Left lobe of liver (tissue), 2 donors: ENCODE results near the gene CCSER2. TPM values are rescaled to one million over a fixed set of nuclear protein-coding genes. Genes with fewer than 3 reads are reported as not detected.
"Not testable (repeated sequence)": the region's sequence is repeated elsewhere in the genome, so short reads cannot be mapped to it uniquely, and the experiment has no call there.

Experiments
- ATAC-seq: fragments of 200-7000 bp; cut with Tn5 transposase; one replicate; pipeline ENCODE4 v1.9.1; 2020; ENCODE audit warnings: mild to moderate bottlenecking, moderate library complexity
- DNase-seq: peaks from one replicate; pipeline ENCODE4 v3.0.0-alpha.2; 2020; ENCODE audit warnings: low spot score
- total RNA-seq: library from RNA; stranded (reverse); gene quantifications from one replicate; pipeline ENCODE4 v1.2.1, GENCODE V29; 2021
- donor health status: DM: no; HTN: no; CAD: no; lungs with moderate emphysema.
- donor health status: DM: no; HTN: yes; CAD: no.

The CCSER2 gene
- total RNA-seq, 1 donor from 2014 or later: 13.9 TPM

DNA sequence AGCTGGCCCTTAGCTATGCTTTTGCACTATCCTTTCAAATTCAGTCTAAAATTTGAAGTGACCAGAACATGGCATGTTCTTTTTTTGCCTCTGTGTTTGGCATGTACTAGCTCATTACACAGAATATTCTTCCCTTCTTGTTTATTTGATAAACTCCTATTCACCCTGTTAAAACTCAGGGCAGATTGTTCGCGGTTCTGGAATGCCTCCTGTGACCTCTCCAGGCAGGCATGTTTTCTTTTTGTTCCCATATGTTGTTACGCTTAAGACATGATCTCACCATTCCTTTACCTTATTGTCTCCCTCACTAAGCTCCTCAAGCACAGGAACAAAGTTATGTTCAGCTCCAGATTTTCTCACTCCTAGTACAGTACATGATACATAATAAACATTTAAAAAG lies 181.7 kb downstream of the CCSER2 start:
- DNase-seq (no peak), ATAC-seq (no peak)

DNA sequence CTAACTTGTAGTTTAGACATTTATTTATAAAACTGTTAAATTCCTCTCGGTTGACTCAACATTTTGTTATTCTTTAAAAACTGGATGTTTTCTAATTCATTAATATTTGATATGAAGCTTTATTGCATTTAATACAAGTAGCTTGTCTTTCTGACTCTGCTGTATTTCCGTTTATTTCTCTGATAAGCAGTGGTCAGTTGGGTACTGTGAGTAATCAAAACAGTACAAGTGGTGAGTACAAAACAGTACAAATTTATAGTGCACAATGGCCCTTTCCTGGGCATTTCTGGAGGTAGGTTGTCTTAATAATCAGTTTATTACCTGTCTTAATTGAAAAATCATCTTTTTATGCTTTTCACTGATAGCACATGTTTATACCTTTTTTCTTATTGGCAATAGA lies 182.7 kb downstream of the CCSER2 start:
- no peak for DNase-seq
- no peak for ATAC-seq

DNA sequence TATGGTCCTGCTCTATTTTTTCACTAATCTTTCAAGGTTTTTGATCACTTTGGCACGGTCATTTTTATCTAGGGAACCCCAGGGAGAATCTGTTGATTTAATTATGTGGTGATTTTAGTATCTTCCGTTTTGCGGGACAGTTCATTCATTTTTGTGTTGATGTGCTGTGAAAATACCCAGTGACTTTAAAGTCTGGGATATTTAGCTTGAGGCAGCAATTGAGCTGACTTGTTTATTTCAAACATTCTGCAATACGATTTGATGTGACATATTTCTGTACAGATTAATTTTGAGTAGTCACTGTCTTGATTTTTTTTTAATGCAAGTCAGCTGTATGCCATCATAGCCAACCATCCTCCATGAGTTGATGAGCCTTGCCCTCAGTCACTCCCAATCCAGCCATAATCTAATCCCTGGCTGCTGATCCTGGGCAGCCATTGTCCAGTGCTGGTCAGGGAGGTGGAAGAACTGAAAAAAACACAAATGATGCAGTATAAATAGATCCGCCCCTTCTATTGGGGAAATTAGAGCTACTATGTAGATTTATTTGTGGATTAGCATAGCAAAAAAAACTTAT lies 183.4 kb downstream of the CCSER2 start:
- ATAC-seq (no peak), DNase-seq (no peak)

DNA sequence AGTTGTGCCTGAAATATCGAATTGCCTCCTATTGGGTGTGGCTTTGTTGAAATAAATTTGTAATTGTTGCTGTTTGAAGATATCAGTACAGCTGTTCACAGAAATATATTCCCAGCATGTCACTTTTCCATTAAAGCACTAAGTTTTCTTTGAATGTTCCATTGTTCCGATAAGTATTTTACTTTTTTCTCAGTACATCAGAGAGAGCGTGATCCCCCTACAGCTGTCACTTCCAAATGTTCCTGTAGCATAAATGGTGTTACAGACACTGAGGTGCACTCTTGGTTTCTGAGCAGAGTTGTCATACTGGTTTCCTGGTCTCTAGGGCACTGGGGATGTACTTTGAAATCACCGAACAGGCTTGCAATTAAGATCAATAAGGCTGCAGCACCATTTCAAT lies 189.2 kb downstream of the CCSER2 start:
- ATAC-seq (no peak), DNase-seq (no peak)

DNA sequence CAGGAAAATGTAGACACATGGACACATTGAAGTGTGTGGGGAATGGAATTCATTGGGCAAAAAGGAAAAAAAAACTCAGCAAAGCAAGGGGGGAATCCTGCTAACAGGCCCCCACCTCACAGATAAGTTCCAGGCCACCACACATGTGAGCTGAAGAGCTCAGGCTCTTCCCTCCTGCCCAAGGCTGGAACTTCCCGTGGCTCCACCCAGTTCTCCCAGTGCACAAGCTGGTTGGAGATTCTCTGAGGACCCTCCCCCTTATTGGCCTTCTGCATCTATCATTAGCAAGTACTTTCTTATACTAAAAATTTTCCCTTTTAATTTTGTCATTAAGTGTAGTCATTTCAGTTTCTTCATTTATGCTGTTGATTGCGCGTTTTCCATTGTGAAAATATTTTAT lies 190.8 kb downstream of the CCSER2 start:
- DNase-seq (no peak), ATAC-seq (no peak)

DNA sequence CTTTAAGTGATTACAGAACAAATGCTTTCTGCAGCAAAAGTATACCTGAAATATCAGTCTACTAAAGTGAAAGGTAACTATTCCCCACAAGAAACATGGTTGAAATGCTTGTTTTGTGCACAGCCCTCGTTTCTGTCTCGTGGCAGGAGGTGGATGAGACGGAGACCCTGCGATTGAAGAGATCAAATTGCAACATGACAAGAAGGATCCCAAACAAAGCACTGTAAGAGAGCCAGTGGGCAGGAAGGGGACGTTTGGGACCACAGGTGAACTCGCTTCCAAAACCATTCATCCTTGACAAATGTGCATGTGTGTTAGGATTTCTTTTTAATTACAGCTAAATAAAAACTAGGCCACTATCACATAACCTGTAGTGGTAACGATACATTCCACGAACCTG lies 192.6 kb downstream of the CCSER2 start:
- ATAC-seq (no peak), DNase-seq (no peak)

DNA sequence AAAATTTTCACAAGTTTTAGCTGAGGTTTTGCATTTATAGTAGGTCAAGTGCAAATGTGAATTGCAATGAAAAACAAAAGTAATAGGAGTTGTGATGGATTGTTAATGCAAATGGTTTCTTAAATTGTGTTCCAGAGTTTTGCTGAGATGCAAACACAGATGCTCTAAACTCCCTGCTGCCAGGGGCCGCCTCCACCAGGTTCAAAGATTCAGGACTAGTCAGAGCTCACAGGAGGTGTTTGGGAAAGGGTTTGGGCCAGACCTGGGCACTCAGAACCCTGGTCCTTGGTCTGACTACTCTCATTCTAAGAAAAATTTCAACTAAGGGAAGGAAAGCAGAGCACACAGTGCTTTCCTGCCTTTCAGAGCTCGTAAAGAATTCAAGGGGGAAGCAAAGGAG lies 193.1 kb downstream of the CCSER2 start:
- ATAC-seq (no peak), DNase-seq (no peak)

DNA sequence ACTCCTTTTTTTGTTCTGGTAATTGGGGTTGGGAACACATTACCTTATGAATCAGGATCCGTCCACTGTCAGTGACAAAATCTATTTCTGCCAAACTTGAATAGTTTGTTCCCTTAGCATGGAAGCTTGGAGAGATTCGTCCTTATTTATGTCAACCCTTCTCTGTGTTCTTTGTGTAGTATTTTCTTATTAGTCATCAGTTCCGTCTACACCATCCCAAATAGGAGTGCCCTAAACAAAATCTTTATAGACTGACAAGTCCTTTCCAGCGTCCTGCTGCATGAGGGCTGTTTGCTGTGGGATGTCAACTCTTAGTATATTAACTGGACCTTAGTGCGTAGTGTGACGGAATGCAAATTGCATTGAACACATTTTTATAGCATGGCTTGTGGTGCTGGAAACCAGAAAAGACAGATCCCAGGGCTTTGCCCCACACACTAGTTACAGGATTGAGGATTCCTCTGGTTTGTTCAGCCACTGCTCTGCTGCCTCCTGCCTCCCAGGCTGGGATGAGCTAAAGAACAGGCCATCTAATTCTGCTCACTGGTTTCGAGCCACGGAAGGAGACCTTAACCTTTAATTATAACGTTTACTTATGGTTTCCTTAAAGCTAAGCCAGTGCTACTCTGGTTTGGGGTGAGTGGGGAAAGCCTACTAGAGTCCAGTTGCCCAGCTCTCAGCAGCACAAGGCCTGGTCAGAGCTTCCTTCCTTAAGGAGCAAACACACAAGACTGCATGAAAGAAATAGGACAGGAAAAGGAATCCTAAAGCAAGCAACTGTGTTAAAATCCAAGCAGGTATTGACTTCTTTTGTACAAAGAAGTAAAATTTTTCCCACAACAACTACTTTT lies 194.4 kb downstream of the CCSER2 start:
- ATAC-seq (no peak), DNase-seq (no peak)

DNA sequence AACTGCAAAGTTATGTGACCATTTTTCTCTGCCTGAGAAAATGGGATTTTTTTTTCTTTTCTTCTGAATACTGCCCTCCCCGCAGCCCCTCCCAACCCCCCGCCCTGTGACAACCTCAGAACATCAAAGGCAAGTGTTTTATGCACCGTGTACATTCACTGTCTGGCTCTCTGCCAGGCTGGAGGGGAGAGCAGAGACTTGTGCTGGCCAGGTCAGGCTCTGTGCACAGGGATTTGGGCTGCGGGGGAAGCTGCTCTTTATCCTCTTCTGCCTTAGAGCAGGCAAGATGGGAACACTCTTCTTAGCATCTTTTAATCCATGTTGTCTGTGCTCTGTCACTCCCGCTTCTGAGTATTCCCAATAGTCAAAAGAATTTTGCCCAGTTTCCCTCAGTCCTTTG lies 195.1 kb downstream of the CCSER2 start:
- DNase-seq (no peak), ATAC-seq (no peak)

DNA sequence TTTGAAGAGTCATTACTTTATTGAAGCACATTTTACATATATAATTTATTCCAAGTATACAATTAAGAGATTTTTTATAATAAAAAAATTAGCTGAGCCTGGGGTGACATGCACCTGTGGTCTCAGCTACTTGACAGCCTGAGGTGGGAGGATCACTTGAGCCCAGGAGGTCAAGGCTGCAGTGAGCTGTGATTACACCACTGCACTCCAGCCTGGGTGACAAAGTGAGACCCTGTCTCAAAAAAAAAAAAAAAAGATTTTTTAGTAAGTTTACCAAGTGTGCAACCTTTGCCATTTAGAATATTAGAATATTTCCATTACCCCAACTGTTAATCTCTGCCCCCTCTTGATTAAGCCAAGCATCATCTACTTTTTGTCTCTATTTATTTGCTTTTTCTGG lies 196.0 kb downstream of the CCSER2 start:
- DNase-seq (no peak), ATAC-seq (no peak)

DNA sequence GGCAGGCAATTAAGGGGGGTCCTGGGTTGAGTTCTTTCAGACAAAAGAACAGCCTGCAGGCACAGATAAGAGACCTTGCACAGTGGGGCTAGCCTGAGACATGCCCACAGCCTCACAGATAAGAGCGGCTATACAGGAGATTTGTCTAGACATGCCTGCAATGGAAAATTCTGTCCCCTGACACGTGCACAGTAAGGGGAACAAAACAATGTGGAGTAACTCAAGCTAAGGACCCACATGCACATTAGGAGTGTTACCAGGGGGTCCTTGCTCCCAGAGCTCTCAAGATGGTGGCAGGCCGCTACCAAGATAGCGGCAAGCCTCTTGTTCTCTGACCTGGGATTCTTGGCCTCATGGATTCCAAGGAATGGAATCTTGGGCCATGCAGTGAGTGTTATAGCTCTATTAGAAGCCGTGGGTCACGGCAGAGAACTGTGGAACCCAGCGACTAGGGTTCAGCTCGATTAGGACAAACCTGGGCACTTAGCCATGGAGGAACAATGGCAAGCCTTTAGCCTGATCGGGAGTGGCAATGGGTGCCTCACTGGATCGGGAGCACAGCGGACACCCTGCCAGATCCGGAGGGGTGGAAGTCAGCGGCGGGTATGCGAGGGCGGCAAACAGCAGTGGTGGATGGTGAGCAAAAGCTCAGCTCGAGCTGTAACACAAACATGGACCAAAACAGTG lies 196.9 kb downstream of the CCSER2 start:
- ATAC-seq: no peak
- DNase-seq: no peak

DNA sequence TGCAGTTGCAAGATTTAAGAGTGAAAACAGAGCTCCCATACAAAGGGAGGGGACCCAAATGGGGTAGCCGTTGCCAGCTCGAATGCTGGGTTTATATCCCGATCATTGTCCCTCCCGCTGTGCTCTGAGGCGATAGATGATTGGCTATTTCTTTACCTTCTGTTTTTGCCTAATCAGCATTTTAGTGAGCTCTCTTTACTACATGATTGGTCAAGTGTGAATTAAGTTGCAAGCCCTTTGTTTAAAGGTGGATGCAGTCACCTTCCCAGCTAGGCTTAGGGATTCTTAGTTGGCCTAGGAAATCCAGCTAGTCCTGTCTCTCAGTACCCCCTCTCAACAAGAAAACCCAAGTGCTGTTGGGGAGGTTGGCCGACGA lies 197.4 kb downstream of the CCSER2 start:
- DNase-seq, ATAC-seq: not testable (repeated sequence)

DNA sequence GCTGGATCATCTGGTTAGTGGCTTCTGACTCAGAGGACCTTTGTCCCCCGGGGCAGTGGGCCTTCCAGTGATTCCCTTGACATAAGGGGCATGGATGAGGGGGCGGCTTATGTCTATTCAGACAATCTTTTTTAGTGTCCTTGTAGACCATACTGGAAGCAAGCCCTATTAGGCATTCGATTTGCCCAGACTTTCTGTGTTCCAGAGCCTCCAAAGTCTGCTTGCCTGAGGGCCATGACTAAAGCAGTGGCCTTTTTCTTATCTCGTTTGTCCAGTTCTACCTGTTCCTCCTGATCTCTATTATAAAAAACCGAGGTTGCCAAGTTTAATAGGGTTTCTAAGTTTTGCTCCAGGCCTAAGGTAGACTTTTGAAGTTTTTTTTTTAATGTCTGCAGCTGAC lies 199.0 kb downstream of the CCSER2 start:
- DNase-seq, ATAC-seq: not testable (repeated sequence)

DNA sequence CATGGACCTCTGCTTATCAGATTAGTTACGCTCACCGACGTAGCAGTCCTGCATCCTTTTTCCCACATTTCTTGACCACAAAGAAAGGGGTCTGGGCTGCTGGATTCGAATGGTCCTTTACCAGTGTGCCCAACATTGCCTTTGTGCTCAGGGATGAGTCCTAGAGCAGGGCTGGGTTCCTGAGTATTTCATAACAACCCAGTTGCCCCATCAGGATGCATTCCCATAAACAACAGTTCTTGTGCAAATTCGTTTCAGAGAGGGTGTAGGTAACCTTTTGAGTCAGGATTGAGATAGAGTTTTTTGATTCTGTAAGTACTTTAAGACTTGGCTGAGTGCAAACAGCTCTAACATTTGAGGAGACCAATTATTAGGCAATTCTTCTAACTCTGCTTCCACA lies 200.1 kb downstream of the CCSER2 start:
- DNase-seq, ATAC-seq: not testable (repeated sequence)

DNA sequence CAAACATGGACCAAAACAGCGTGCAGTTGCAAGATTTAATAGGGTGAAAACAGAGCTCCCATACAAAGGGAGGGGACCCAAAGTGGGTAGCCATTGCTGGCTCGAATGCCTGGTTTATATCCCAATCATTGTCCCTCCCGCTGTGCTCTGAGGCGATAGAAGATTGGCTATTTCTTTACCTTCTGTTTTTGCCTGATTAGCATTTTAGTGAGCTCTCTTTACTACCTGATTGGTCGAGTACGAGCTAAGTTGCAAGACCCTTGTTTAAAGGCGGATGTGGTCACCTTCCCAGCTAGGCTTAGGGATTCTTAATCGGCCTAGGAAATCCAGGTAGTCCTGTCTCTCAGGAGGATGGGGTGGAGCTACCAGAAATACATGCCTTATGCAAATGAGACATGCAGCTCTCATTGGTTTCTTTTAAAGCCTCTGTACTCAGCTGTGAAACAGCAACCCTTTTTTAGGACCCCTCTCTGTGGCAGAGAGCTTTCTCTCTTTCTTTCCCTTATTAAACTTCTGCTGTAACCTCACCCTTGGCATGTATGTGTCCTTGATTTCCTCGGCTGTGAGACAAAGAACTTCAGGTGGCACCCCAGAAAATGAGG lies 202.4 kb downstream of the CCSER2 start:
- DNase-seq (no peak), ATAC-seq (no peak)

DNA sequence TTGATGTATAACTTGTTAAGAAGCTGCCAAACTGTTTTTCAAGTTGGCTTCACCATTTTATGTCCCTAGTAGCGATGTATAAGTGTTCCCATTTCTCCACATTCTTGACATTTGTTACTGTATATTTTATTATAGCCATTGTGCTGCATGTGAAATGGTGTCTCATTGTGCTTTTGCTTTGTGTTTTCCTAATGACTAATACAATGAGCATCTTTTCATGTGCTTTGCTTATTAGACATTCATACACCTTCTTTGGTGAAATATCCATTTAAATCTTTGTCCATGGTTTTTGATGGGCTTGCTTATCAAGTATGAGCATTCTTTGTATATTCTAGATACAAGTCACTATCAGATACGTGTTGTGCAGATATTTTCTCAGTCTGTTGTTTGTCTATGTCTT lies 203.0 kb downstream of the CCSER2 start:
- DNase-seq (no peak), ATAC-seq (no peak)

DNA sequence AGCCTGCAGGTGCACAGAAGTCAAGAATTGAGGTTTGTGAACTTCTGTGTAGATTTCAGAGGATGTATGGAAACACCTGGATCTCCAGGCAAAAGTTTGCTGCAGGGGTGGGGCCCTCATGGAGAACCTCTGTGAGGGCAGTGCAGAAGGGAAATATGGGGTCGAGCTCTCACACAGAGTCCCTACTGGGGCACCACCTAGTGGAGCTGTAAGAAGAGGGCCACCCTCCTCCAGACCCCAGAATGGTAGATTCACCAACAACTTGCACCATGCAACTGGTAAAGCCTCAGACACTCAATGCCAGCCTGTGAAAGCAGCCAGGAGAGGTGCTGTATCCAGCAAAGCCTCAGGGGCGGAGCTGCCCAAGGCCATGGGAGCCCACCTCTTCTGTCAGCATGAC lies 205.8 kb downstream of the CCSER2 start:
- no peak for DNase-seq

DNA sequence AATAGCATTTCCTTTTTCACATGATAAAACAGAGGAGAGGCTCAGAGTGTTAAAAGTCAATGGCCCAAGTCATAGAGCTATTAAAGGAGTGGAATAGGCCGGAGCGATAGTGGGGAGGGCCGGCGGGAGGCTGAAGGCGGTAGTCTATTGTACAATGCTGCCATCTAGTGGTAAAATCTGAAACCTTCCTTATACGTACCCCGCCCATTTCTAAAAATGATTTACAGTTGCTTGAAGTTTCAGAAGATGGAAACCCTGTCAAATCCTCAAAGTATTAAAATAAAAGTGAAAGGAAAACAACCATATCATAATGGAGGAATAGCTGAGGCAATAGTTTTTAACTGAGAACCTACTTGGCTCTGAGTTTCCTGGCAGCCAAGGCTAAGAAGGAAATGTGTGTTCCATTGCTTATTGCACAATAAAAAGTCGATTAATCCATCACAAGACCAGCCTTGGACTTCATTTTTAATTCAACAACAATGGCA lies 209.1 kb downstream of the CCSER2 start:
- DNase-seq: no peak
- peak; percentile 81 for ATAC-seq

More for the DNA sequence above, 205.8 kb downstream of the CCSER2 start:
- no peak for ATAC-seq

DNA sequence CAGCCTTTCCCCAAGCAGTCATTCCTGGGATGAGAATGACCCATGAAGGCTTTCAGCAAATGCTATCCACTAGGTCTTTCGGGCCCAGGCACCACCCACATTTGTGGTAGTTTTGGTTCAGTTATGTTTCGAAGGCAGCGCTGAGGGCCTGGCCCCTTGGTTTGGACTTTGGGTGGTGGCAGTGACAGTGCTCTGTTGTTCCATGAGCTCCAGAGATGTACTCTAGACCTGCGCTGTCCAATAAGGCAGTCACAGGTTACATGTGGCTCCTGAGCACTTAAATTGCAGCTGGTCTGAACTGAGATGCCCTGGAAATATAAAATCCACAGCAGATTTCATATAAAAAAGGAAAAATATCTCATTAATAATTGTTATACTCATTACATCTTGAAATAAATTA lies 209.6 kb downstream of the CCSER2 start:
- ATAC-seq: no peak
- DNase-seq: no peak

DNA sequence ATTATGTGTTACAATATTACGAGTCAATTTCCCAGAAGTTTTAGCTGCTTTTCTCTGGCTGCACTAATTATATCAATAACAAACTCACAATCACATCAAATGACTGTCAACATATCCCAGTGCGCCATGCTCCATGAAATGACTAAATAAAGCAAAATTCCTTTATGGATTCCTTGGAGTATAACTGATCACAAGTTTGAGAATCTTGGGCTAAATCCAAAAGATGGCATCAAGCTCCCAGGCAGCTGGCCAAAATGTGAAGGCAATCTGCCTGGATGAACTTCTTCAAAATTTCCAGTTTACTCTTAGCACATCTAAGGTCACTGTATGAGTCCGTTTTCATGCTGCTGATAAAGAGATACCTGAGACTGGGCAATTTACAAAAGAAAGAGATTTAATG lies 210.8 kb downstream of the CCSER2 start:
- no peak for ATAC-seq
- no peak for DNase-seq

DNA sequence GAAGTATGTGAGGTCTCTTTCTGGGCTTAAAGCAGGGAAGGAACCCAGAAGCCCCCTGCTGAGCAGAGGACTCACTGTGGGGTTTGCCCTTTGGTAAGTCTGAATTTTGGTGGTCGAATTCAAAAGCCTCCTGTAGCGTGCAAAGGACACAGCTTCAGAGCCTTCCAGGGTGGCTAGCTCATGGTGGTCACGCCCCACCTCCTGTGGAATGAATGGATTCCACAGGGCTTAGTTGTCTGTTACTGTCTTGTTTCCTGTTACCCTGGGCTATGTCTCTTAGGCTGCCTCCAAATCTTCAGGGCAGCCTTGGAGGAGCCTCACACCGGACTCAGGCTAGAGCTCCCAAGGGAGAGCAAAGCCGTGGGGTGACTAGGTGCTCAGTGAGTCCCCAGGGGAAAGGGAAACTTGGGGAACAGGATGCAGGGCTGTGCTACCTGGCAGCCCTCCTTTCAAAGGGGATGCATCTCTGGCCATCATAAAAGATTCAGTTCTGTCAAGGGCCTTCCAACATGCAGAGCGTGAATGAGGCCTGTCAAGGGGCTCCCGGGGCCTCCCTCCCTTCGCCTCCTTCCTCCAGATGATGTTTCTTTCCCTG lies 211.7 kb downstream of the CCSER2 start:
- ATAC-seq (no peak), DNase-seq (no peak)
